Measurements from ENCODE around the gene ELFN2.
"Not testable (repeated sequence)": the region's sequence is repeated elsewhere in the genome, so short reads cannot be mapped to it uniquely, and the experiment has no call there.

ELFN2 gene

DNA sequence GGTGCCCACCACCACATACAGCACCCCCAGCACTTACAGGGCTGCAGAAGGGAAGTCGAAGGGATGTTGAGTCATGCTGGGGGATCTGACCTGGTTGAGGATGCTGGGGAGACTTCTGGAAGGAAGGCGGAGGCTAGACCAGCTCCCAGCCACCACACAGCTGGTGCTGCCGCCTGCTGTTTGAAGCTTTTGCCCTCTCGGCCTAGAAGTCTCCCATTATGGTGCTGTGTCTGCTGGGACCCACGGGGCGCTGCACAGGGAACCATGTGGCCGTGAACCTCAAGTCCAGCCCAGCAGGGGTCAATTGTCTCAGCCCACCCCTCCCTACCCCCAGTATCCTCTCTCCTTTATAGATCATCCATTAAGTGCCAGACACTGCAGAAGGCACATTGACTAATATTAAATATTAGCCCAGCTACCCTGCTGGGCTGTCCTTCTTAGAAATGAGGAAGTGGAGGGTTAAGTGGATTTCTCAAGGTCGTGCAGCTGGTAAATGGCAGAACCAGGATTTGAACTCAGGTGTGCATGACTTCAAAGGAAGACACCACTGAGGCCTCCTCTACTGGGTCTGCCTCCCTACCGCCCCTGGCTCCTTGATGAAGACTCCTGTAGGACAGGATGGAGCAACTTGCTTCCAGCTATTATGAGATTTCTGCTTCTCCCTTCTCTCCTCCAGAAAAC, 95.3 kb downstream of the ELFN2 start:
- no peak for DNase-seq

DNA sequence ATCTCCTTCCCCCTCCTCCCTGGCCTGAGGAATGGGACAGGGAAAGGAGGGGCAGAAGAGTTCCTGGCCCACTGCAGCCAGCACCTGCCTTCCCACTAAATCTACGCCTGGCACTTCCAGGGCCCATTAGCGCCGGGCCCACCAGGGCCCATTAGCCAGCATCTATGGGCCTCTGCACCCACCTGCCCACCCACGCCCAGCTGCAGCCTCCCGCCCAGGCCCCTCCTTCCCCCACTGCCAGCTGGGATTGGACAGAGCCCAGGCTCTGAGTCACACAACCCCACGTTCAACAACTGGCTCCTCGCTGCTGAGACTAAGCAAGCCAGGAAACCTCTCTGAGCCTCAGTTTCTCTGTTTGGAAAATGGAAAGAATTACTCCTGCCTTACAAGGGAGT, 96.2 kb downstream of the ELFN2 start:
- peak; percentile 54 for DNase-seq

DNA sequence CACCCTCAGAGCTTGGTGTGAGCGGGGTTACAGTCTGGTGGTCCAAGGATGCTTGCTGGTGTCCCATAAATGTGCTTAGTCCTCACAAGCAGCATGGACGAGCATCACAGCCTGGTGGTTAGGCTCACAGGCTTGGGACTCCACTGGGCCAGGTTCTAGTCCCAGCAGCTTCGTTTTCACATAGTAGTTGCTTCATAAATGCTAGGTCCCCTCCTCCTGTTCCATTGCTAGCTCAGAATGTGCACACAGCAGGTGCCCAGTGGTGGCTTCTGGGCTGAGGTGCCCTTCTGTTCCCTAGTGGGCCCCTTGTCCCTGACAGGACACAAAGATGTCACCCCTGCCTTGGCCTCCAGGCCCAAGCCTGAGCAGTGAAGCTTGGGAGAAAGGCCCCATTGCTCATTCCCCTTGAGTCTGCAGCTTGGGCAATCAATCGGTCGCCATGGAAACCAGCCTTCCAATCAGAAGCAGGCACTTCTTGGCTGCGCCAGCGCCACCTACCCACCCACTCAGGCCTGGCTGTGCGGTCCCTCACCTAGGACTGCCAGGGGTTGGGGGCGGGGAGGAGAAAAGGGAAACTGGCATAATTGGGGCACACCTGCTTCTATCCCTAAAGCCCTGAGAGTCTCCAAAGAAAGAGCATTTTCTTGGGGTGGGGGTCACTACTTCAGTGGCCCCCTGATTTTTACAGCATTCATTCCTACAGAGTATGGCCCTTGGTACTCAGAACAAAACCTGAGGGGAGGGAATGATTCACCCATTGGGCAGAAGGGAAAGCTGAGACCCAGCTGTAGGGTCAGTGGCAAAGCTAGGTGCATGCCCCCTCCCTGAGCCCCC, 96.9 kb downstream of the ELFN2 start:
- peak; percentile 87 for DNase-seq

- DNase-seq, result peak; percentile 48
These were observed 97.8 kb downstream of the ELFN2 start for GRCh38 chr22:37329238-37330140.

GRCh38 chr22:37328538-37329237, 98.6 kb downstream of the ELFN2 start:
- DNase-seq, result not testable (repeated sequence)

- peak; percentile 91 for DNase-seq
These were observed 99.3 kb downstream of the ELFN2 start for GRCh38 chr22:37328017-37328416.

DNA sequence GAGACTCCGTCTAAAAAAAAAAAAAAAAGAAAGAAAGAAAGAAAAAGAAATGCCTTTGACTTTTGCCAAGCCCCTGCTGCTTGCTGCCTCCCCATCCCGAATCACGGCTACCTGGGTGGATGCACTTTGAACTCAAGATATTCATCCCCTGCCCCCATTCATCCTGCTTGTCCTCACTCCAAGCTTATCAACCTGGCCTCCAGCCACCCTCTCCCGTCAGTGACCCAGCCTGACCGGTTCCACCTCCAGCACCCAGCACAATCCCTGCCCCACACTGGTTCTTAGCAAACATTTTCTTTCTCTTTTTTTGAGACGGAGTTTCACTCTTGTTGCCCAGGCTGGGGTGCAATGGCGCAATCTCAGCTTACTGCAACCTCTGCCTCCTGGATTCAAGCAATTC, 100.6 kb downstream of the ELFN2 start:
- DNase-seq, result no peak

DNA sequence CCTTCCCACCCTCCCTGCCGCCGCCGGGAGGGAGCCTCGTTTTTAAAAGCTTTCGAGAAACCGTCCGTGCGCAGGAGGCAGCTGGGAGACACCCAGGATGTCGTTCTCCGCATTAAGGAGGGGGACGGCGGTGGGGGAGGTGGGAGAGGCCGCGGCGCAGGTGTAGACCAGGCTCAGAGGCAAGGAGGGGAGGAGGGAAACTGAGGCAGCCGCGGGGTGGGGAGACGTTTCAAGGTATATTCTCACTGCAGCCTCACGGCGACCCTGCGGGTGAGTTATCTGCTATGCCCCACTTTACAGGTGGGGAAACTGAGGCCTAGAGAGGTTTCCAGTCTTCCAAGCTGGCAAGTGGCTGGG, 102.3 kb downstream of the ELFN2 start:
- DNase-seq, result no peak

GRCh38 chr22:37324340-37325038, 102.8 kb downstream of the ELFN2 start:
- DNase-seq, result no peak

DNA sequence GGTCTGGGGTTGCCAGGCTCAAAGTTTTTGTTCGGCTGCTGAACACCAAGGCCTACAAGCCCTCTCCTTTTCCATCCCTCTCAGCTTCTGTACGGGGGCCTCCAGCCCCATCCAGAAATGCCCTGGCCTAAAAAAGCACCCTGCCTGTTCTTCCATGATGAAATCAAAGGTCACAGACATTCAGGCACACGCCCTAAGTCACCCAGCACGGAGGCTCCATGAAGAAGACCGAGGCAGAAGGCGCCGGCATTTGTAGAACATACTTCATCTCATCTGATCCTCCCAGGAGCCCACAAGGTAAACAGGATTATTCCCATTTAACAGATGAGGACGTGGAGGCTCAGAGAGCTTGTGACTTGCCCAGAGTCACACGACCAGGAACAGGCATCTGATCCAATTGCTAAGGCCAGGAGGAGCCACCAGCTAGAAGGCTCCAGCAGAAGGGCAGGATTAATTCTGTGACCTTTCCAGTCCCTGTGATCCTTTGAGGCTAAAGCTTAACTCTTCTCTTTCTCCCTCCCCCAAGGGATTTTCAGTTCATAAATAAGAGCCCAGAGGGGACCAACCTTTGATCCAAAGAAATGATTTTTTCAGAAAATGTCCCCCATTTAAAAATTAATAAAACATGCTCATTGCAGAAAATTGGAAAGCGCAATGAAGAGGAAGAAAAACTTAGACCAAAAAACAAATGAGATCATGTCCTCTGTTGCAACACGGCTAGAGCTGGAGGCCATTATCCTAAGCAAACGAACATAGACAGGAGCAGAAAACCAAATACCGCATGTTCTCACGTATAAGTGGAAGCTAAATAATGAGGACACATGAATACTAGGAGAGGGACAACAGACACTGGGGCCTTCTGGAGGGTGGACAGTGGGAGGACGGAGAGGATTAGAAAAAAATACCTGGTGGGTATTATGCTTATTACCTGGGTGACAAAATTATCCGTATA, 106.3 kb downstream of the ELFN2 start:
- no peak for DNase-seq

DNA sequence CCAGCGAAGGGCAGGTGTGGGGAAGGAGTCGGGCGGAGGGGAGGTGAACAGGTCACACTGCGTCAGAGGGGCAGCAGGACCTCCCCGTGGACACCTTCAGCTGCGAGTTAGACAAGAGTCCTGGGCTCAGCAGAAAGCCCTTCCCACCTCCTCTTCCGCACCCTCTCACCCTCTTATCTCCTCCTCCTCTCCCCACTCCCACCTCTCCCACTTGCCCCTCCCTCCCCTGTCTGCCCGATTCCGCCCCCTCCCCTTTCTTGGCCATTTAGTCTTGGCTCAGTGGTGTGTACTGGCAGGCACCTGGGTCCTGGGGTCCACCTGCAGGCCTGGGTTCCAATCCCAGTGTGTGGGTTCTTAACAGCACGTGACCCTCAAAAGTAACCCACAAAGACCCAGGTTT, 107.8 kb downstream of the ELFN2 start:
- no peak for DNase-seq

DNA sequence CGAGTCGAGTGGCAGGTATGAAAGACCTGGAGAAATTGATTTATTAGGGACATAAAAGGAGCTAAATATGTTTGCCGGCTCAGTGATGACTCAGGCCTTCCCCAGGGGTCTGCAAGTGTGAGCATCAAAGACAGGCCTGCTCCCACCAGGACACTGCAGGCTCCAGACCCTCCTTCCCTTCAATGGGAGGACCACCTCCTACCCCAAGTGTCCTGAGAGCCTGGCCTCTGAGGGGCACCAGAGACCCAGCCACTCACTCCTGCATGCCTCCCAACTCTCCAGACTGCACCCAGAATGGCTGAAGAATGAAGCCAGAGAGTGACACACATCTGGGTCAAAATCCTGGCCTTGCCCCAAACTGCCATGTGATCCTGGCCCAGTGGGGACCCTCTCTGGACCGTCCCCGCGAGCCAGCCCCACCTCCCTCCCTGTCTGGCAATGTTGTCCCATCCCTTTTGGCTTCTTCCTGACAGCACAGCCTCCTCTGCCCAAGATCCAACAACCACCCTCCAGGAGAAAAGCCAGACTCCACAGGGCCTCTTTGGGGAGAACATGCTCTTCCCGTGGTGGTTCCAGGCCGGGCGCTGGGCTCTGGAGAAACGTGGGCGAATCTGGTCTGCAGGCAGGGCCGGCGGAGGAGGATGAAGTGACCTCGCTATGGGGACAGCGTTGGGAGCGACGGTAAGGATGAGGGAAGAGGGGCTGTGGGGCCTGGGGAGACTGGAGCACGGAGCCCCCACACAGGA, 108.7 kb downstream of the ELFN2 start:
- DNase-seq, result no peak
